Vagina (tissue), 2 donors: ENCODE results near the gene APCDD1.

ENCODE experiments used
- POLR2A ChIP-seq, 2 donors: fragments of 450-650 bp; IDR thresholded peaks; one replicate each; pipeline ENCODE4 v1.6.1; 2017; ENCODE audit warnings: antibody characterized with exemption in 2 of 2, mild to moderate bottlenecking in 2 of 2, moderate library complexity in 2 of 2
- POLR2AphosphoS5 ChIP-seq, 2 donors: sonication (generic); formaldehyde crosslinking; IDR thresholded peaks; one replicate each; pipeline ENCODE4 v1.9.0; 2017; ENCODE audit warnings: antibody characterized with exemption in 2 of 2, mild to moderate bottlenecking in 2 of 2, low read depth in 1 of 2; ENCODE audit not compliant: insufficient read depth in 1 of 2
- TF ChIP-seq, protein P1 (sequence below), 3 experiments: fragments of 450-650 bp in 2 of 3; fragments of 200-600 bp in 1 of 3; sonication (generic) in 1 of 3; IDR thresholded peaks; one replicate each; pipeline ENCODE4 v1.5.1; 2017 to 2019; ENCODE audit warnings: antibody characterized with exemption in 3 of 3, mild to moderate bottlenecking in 2 of 3, moderate library complexity in 2 of 3

DNA sequence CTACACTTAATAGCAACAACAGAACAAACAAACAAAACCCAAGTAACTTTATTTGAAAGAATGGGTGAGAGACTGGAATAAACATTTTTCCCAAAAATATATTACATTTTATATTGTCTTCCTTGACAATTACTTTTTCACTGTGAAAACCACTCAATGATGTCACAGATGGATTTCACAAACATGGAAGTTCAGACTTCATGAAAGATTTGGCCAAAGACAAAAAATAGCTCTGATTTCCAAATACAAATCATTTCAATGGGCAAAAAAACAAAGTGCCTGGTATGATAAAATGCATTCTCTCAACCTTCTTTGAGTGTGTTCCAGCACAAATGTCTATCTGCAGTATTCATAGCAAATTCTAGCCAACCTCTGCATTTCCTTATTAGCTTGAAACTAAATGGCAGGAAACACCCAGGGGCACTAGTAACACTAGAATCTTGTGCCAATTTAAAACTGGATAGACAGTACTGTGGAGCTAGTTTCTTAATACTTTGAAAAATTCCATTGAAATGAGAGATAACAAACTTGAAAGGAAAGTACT lies 42.8 kb downstream of the APCDD1 start:
- TF ChIP-seq POLR2A (IDR thresholded peaks at IDR 0.05) (no peak), POLR2AphosphoS5 (IDR thresholded peaks at IDR 0.05; ENCODE audit: insufficient read depth in 1 of 2, low read depth in 1 of 2) (peak in 1 of 2 donors; percentile 72)
- TF ChIP-seq, protein P1, sequence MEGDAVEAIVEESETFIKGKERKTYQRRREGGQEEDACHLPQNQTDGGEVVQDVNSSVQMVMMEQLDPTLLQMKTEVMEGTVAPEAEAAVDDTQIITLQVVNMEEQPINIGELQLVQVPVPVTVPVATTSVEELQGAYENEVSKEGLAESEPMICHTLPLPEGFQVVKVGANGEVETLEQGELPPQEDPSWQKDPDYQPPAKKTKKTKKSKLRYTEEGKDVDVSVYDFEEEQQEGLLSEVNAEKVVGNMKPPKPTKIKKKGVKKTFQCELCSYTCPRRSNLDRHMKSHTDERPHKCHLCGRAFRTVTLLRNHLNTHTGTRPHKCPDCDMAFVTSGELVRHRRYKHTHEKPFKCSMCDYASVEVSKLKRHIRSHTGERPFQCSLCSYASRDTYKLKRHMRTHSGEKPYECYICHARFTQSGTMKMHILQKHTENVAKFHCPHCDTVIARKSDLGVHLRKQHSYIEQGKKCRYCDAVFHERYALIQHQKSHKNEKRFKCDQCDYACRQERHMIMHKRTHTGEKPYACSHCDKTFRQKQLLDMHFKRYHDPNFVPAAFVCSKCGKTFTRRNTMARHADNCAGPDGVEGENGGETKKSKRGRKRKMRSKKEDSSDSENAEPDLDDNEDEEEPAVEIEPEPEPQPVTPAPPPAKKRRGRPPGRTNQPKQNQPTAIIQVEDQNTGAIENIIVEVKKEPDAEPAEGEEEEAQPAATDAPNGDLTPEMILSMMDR (IDR thresholded peaks at IDR 0.05), result no peak
